Measurements from ENCODE around the gene SMARCC2.
A peak's percentile ranks its signal among the peaks of the same experiment; 100 is the strongest.

SMARCC2 gene

DNA sequence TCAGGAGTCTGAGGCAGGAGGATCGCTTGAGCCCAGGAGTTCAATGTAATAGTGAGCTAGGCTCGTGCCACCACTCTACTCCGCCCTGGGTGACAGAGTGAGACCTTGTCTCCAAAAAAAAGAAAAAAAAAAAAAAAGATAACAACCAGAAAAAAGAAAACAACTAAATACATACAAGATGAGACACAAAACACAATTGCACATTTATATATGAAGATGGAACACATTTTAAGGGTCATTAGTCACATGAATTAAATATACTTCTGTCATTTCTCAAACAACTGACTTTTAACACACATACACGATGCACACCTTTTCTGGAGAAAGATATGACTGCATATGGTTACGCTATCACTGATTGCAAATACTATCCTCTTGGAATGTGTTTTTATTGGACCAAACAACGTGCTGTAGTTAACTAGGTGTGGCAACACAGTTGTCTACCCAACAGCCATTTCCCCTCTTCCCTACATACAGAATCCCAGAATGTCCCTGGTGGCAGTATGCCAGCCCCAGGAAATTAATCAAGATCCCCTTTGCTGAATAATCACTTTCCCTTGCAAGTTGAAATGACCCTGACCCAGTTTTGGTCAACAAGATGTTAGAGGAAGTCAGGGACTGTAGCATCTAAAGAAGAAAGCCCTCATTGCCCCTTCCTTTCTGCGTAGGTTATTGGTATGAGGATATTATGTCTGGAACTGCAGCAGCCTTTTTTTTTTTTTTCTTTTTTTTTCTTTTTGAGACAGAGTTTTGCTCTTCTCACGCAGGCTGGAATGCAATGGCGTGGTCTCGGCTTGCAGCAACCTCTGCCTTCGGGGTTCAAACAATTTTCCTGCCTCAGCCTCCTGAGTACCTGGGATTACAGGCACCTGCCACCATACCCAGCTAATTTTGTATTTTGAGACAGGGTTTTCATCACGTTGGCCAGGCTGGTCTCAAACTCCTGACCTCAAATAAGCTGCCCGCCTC is 42.5 kb downstream of the SMARCC2 start:
- no peak for FAIRE-seq

DNA sequence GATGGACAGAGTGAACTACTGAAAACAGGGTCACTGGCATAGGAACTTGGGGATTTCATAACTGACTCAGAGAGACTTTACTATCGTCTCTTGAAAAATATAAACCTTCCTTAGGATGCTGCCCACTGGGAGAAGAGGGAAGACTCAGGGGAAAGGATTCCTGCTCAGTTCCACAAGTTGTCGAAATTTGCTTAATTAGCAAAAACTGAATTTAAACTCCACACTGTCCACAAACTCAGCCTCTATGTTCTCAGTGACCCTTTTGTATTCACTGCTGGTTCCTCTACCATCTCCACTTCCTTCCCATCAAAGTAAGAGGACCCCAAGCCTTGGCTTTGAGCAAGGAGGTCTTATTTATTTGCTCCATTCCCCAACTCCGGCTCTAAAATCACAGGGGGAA is 44.1 kb downstream of the SMARCC2 start:
- no peak for FAIRE-seq

DNA sequence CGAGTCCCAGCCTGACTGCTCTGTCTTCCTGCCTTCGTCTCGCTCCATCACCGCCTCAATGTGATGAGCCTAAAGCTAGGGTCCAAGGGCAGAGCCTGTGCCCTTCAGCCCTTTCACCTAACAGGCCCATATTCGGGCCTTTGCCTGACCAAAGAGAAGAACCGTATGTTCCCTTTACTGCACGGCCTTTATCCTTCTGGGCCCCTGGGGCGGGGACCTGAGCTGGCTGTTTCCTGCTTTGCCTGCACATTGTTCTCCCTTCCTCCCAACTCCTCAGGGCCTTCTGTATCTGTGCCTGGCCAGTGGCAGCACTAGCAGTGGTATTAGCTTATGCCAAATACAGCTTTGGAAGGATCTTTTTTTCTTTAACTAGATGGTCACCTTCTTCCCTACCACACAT is 45.4 kb downstream of the SMARCC2 start:
- FAIRE-seq: no peak

DNA sequence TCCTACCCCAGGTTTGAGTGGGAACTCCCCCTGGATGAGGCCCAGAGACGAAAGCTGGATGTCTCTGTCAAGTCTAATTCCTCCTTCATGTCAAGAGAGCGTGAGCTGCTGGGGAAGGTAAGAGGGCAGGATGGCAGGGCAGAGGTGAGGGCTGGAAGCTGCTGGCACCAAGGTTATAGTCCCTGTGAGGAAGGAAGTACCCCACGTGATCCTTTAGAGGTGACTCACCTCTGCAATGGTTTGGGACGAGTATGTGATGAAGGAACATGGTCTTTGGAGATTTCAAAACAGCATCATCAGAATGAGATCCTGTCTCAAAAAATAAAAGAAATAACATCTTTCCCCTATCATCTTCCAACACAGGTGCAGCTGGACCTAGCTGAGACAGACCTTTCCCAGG is 46.1 kb downstream of the SMARCC2 start:
- FAIRE-seq: no peak

DNA sequence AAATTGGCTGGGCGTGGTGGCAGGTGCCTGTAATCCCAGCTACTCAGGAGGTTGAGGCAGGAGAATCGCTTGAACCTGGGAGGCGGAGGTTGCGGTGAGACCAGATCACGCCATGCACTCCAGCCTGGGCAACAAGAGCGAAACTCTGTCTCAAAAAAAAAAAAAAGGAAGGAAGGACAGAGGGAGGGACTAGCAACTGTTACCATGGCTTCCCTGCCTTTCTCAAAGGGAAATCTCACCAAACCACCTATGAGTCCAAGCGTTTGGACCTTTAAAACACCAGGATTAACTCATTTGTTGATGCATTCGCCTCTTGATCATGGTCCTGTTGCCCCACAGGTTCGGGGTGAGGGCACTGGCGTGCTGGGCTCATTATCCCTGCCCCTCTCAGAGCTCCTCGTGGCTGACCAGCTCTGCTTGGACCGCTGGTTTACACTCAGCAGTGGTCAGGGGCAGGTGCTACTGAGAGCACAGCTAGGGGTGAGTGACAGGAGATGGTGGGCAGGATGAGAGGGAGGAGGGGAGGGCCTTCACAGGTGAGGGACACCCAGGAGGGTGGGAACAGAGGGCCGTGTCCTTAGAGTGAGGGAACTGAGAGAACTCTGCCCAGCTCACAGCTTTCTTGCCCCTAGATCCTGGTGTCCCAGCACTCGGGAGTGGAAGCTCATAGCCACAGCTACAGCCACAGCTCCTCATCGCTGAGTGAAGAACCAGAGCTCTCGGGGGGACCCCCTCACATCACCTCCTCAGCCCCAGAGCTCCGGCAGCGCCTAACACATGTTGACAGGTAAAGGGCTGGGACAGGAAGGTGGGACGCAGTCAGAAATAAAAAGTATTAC is 47.1 kb downstream of the SMARCC2 start:
- FAIRE-seq: no peak

DNA sequence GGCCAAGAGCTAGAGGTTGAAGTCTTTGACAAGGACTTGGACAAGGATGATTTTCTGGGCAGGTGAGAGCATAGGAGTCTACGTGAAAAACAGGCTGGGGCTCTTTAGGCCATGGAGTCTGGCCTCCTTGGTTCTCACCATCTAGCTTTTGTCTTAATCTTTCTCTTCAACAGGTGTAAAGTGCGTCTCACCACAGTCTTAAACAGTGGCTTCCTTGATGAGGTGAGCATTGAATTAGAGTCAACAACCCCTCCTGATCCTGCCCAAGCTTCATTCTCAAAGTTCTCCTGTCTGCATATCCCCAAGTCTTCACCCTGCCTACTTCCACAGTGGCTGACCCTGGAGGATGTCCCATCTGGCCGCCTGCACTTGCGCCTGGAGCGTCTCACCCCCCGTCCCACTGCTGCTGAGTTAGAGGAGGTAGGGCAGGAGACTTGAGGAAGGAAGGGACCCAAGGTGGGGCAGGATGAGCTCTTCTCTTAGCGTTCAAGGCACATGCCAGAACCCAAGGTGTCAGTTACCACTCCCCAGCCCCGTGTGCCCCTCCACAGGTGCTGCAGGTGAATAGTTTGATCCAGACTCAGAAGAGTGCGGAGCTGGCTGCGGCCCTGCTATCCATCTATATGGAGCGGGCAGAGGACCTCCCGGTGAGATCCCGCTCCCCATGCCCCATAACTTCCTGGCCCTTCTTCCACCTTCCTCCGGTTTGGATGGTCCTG is 51.3 kb downstream of the SMARCC2 start:
- FAIRE-seq: no peak

DNA sequence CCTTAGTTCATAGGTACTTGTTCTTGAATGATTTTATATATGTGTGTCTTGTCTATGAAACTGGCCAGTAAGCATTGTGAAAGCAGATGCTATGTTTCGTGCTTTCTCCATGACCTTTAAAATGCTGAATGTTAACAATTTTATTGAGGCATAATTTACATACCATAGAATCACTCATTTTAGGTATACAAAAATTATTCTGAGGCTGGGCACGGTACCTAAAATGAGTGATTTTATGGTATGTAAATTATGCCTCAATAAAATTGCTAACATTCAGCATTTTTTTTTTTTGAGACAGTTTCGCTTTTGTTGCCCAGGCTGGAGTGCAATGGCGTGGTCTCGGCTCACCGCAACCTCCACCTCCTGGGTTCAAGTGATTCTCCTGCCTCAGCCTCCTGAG is 54.4 kb downstream of the SMARCC2 start:
- FAIRE-seq: no peak

DNA sequence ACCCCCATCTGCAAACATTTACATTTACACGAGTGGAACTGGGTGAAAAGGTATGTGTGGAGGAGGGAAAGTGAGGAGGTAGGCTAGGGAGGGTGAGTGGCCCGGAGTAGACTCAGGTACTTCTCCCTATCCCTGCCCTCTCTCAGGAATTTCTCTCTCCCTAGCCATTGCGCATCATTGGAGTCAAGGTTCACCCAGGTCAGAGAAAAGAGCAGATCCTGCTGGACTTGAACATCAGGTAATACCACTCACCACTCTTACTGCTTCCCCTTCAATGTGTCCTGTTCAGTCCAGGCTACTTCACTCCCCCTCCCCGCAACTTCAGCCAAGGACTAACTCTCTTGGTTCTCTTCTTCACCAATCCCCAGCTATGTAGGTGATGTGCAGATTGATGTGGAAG is 58.4 kb downstream of the SMARCC2 start:
- no peak for FAIRE-seq

DNA sequence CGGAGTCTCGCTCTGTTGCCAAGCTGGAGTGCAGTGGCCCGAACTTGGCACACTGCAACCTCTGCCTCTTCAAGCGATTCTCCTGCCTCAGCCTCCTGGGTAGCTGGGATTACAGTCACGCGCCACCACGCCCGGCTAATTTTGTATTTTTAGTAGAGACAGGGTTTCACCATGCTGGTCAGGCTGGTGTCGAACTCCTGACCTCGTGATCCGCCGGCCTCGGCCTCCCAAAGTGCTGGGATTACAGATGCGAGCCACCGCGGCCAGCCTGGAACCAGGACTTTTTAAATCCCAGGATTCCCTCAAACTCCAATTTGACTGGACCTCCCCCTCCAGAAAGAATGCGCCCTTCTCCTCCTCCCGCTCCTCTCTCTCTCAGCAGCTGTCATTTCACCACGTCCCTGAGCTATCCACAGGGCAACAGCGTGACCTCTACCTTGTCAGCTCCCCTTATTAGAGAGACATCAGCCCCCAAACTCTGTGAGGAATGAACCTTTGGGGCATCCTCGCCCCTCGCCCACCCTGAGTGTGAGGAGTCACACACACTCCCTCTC is 59.3 kb downstream of the SMARCC2 start:
- FAIRE-seq: no peak

DNA sequence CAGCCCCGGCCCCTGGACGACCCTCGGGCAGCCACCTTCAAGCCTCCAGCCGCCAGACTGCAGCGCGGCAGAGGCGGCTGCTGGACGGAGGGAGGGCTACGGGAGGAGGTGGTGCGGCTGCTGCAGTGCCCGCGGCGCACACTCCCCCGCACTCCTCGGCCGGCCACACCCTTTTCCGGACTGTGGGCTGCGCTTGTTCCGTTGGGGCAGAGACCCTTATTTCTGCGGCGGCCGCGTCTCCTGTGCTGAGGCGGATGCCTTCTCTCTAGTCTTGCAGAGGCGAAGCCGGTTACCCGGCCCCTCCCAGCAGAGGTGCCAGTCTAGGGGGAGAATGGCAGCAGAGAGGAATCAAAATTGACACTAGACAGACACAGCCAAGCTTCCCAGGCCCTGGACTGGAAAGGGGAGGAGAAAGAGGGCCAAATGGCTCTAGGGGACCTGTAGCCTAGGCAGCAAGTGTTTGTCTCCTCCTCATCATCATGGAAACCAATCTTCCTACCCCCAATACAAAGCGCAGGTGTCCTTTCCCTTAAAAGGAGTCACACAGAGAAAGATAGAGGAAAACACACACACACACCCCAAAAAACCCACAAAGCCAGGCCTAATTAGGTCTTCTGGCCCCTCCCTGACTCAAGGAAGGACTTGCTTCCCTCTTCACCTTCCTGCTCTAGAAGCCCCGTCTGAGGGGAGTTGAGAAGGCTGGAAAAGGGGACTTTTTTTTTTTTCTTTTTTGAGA is 59.9 kb downstream of the SMARCC2 start:
- FAIRE-seq: no peak

DNA sequence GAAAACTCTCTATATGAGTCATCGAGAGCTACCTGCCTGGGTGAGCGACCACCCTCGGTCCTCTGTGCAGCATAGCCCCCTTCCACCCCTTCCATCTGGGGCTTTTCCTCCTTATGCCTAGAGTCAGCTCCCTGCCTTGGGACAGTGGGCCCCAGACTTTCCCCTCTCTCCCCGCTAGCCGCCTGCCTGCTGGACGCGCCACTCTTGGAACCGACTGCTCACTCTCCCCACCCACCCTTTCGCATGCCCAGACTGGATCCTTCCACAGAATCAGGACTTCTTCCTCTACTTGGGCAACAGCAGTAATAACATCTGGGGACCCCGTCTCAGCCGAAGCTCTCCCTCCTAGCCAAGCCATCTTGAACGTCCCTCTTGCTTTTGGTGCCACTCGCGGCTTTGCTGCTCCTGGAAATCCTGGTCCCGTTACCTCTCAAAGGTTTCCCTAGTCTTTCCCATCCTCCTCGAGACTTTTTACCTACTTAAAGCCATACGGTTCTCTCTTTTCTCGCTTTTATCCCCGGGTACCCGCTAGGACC is 60.5 kb downstream of the SMARCC2 start:
- FAIRE-seq: no peak

DNA sequence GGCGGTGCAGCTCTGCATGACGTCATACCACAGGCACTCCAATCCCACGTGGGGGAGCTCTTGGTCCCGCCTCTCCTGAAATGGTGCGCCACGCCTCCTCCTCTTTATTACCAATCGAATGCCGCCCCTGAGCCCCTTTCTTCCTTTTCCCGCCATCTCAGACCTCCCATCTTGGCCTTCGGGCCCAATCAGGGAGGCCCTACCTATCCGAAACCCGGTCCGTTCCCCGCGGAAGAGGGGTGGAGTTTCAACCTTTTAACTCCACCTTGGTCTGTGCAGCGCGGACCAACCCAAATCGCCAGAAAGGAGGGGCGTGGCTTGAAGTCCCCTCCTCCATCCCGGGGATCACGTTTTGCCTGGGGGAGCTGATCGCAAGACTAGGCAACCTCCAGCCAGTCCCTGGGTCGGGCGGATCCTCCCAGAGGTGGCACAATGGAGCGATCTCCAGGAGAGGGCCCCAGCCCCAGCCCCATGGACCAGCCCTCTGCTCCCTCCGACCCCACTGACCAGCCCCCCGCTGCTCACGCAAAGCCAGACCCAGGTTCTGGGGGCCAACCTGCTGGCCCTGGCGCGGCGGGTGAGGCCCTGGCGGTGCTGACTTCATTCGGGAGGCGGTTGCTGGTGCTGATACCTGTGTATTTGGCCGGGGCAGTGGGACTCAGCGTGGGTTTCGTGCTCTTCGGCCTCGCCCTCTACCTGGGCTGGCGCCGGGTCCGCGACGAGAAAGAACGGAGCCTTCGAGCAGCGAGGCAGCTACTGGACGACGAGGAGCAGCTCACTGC is 61.2 kb downstream of the SMARCC2 start, which contains the start of gene ESYT1:
Gene ESYT1, plus strand, starts transcription at position 380 of the 782 bp plus-strand sequence. Its CDS starts 53 bp downstream, at position 433.
- FAIRE-seq: peak; percentile 65

DNA sequence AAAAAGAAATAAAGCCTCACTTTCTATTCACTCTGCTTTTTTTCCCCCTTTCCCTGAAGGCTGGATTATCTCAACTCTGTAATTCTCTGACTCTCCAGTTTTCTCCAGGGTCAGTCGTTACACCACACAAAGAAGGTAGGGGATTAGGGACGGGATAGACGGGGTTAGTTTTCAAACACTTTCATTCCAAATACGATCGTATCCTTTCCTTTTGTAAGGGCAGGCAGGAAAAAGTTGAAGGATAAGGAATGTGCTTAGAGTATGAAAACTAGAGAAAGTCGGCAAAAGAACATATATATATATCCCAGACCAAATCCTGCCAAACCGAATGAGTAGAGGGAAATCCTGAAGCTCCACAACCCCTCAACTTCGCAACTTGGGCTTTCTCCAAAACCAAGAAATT is 61.8 kb downstream of the SMARCC2 start:
- FAIRE-seq: no peak

DNA sequence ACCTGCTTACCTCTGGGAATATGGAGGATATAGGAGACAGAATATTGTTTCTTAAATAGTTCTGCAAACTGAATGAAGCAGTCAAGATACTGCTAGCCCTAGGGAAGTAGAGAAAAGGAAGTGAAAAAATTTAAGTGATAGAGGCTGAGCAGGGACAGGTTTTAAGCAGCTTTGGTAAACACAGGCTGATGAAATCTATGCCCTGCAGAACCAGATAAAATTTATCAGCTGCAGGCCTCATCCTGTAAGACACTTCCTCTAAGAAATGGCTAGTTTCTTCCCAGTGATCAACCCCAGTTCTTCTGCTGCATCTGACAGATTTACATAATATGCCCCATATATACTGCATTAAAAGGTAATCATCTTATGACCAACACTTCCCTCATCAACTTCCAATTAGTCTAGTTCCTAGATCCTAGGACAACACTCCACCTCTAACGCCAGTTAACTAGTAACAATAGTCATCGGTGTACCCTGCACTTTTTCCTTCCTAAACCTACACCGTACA is 62.5 kb downstream of the SMARCC2 start:
- FAIRE-seq: no peak

DNA sequence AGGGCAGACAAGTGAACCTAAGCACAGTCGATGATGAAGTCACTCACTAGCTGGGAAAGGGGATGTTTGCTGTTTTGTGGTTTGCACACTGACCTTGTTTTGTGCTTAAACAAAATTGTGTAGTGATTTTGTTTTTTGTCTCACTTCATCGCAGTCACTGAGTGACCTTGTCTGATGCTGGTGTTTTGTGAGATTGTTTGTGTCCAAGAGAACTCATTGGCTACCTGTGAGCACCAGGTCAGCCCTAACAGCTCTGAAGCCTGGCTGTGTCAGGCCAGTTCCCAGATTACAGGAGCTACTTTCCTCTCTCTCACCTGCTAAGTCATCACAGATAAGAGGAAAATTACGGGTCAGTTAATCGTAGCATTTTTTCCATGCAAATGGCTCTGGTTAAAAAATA is 65.2 kb downstream of the SMARCC2 start:
- FAIRE-seq: peak; percentile 30

DNA sequence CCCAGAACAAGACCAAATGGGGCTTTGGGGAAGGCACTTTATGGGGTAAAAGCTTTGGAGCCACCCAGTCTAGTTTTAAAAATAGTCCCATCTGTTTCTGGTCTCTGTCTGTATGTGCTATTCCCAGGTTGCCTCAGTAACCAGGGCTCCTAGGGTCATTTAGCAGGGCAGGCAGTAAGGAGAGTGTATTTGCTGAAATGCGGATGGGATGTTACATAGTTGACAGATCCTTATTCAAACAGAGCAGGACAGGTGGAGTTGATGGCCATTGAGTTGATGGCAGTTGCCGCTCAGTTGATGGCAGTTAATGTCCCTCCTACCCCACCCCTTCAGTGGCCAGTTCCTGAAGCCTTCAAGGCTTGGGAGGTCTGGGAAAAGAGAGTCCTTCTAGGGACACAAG is 66.6 kb downstream of the SMARCC2 start:
- FAIRE-seq: peak; percentile 80

DNA sequence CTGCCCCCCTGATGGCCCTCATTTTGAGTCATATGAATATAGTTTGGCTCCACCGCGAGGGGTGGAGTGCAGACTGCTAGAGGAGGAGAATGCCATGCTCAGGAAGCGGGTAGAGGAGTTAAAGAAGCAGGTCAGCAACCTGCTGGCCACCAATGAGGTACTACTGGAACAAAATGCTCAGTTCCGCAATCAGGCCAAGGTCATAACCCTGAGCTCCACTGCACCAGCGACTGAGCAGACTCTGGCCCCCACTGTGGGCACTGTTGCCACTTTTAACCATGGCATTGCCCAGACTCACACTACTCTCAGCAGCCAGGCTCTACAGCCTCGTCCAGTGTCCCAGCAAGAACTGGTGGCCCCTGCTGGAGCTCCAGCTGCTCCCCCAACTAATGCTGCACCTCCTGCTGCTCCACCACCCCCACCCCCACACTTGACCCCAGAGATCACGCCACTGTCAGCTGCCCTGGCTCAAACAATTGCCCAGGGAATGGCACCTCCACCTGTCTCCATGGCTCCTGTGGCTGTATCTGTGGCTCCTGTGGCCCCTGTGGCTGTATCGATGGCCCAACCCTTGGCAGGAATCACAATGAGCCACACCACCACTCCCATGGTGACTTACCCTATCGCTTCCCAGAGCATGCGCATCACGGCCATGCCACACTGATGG is 67.9 kb downstream of the SMARCC2 start:
- no peak for FAIRE-seq

DNA sequence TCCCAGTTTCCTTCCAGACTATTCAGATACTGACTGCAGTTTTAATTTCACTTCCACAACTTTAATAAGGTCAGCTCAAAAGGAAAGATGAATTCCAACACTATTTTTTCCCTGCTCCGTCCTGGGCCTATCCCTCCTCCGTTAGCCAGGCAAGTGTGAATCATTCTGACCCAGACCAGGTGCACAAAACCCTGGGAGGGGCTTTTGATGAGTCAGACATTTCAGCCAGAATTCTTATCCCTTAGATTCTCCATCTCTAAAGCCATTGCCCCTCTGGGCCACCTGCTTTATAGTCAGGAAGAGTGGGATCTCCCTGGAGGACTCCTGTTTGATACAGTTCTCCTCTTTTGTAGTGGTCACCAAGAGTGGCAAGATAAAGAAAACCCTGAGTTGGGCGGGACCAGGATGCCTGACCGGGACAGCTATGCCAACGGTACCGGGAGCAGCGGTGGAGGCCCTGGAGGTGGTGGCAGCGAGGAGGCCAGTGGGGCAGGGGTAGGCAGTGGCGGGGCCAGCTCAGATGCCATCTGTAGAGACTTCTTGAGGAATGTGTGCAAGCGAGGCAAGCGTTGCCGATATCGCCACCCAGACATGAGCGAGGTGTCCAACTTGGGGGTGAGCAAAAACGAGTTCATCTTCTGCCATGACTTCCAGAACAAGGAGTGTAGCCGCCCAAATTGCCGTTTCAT is 69.0 kb downstream of the SMARCC2 start:
- FAIRE-seq: no peak

DNA sequence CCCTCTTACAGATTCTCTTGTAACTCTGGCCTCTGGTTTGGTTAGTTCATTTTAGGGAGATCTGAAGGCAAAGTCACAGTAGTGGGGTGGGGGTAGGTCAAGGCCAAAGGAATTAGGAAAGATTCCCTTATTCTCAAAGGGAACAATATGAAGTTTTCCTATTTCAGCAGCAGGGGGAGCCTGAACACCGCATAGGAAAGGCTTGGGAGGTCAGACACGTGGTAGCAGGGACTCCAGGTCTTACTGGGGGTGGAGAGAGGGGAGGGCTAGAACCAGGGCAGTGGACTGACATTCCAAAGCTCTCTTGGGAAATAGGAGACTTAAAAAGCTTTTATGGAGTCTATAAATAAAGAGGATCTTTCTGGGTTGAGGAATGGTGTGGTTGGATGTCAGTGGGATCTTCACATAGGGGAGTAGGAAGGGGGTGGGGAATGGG is 69.9 kb downstream of the SMARCC2 start:
- no peak for FAIRE-seq

Data from islet of Langerhans (tissue), 1 donor.